T-helper 9 cell (primary cell): ENCODE measurements around the gene GPX2.

ENCODE experiments used
- DNase-seq: peaks from one replicate; pipeline ENCODE4 v3.0.0-alpha.2; 2020
- total RNA-seq, 2 donors: gene quantifications; one replicate each; lab custom pipeline; 2026; lab: John Stamatoyannopoulos, UW

Gene GPX2
- 0 reads per million in 2 donors for total RNA-seq

GRCh38 chr14:64942531-64943111 is at the start of gene GPX2:
TSS of gene GPX2 (minus strand) at chr14:64942745. CDS start at chr14:64942726, 19 bp downstream.
- no peak for DNase-seq

GRCh38 chr14:64990939-64991338 is 48.4 kb upstream of the GPX2 start:
- no peak for DNase-seq

- no peak for DNase-seq
These were observed 47.8 kb upstream of the GPX2 start for GRCh38 chr14:64990296-64990695.

- no peak for DNase-seq
These were observed 44.9 kb upstream of the GPX2 start for GRCh38 chr14:64987438-64987767.

GRCh38 chr14:64986648-64987437 is 44.3 kb upstream of the GPX2 start, which contains the start of gene FNTB:
TSS of gene FNTB (plus strand) at chr14:64986895. CDS start at chr14:64986954, 59 bp downstream.
- peak; percentile 83 for DNase-seq

GRCh38 chr14:64983439-64984310 is 41.1 kb upstream of the GPX2 start:
- DNase-seq, result no peak

- no peak for DNase-seq
These were observed 37.0 kb upstream of the GPX2 start for GRCh38 chr14:64979336-64980074.

- no peak for DNase-seq
These were observed 32.0 kb upstream of the GPX2 start for GRCh38 chr14:64974563-64974962.

- DNase-seq, result no peak
These were observed 31.3 kb upstream of the GPX2 start for GRCh38 chr14:64973826-64974225.

GRCh38 chr14:64973026-64973442 is 30.5 kb upstream of the GPX2 start:
- no peak for DNase-seq

GRCh38 chr14:64971943-64972791 is 29.6 kb upstream of the GPX2 start, which contains the start of gene RAB15:
TSS of gene RAB15 (minus strand) at chr14:64972336. CDS start at chr14:64972076, 260 bp downstream.
- peak; percentile 31 for DNase-seq

GRCh38 chr14:64971491-64971942 is 29.0 kb upstream of the GPX2 start:
- DNase-seq, result no peak

- no peak for DNase-seq
These were observed 28.4 kb upstream of the GPX2 start for GRCh38 chr14:64970776-64971477.

- DNase-seq, result no peak
These were observed 27.5 kb upstream of the GPX2 start for GRCh38 chr14:64970041-64970440.

- no peak for DNase-seq
These were observed 26.1 kb upstream of the GPX2 start for GRCh38 chr14:64968651-64969050.

GRCh38 chr14:64968167-64968566 is 25.6 kb upstream of the GPX2 start:
- DNase-seq, result no peak

GRCh38 chr14:64966976-64967375 is 24.4 kb upstream of the GPX2 start:
- DNase-seq, result no peak

- no peak for DNase-seq
These were observed 22.9 kb upstream of the GPX2 start for GRCh38 chr14:64965356-64966000.

- no peak for DNase-seq
These were observed 21.1 kb upstream of the GPX2 start for GRCh38 chr14:64963611-64964010.

GRCh38 chr14:64960762-64961276 is 18.3 kb upstream of the GPX2 start:
- DNase-seq, result no peak
